ENCODE results near the gene CEACAM6.
"Not testable (repeated sequence)": the region's sequence is repeated elsewhere in the genome, so short reads cannot be mapped to it uniquely, and the experiment has no call there.

CEACAM6 gene

DNA sequence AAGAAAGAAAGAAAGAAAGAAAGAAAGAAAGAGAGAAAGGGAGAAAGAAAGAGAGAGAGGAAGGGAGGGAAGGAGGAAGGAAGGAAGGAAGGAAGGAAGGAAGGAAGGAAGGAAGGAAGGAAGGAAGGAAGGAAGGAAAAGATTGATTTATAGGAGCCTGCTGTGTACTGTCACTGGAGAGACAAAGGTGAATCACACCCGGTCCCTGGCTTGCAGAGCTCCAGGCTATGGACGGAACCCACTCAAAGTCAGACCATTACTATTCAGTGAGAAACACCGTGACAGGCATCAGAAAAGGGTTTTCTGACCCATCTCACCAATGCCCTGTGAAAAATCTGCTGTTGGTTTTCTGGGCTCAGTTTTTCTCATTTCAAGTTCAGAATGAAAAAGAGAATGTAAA lies 7.3 kb upstream of the CEACAM6 start:
- DNase-seq, result no peak

DNA sequence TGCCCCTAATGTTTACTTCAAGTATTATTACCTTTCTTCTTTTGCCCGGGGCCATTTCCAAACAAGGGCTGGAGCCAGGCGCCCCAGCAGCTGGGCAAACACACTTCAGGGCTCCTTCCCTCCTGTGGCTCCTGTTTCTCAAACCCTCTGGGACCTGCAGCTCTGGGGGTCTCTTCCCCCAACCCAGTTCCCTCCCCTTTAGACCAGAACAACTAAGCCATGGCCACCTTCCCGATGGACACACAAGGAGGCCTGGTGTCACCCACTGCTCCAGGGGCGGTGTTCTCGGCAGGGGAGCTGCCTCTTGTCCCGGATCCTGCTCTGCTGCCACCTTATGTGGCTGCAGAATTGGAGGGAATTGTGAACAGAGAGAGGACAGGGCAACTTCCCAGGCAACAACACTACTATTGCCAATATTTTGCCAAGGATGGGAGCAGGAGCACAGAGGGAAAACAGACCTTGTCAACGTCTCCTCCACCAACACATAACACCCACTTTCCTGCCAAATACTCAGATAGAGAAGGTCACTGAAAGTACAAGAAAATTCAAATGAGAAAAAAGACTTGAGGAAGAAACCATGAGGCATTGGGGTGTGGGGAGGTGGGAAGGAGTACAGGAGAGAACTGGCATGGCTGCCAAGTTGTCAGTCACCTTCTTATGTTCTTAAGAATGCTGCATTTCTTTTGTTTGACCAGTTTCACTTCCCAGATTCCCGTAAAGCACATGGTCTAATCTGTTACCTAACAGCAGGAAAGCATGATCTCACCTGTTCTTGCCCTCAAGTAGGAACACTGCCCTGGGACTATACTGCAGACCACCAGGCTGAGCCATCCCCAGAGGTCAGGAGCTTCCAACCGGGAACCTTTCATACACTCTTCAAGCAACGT lies 4.8 kb upstream of the CEACAM6 start:
- not testable (repeated sequence) for DNase-seq

DNA sequence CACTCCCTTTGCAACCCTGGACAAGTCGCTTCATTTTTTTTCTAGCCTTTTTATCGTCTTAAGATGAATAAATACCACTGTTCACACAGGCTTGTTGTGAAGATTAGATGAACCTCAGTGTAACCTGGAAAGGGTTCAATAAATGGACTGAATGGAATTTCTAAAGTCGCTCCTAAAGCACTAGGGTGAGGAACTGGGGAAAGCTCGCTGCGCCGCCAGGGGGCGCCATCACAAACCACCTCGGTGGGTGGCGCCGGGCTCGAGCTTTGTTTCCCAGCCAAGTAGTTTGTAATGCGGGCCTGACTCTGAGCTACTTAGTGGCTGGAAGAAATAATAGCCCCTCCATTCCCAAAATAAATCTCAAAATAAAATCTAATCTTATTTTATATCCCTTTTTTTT lies 2.2 kb upstream of the CEACAM6 start:
- peak; percentile 53 for DNase-seq

DNA sequence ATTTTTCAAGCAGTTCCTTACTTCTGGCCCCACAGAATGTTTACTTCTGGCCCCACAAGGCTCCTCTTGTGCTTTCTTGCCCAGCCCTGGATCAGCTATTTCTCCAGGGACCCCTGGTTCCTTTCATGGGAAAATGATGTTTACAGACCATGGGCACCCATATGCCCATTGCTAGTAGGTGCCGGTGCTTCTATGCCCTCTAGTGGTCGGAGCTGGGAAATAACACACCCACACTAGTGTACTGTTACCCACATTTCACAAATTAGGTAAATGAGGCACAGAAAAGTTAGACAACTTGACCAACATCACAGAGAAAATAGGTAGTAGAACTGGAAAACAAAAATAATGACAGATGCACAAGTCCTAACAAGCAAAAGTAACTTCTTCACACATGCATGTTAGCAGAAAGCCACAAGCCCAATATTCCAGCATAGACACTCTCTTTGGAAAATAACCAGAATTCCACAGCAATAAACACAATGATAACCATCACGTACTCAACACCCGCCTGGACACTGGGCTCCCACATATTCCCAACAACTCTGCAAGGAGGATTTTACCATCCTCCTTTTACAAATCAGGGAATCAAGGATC lies 1.3 kb upstream of the CEACAM6 start:
- DNase-seq, result peak; percentile 27

DNA sequence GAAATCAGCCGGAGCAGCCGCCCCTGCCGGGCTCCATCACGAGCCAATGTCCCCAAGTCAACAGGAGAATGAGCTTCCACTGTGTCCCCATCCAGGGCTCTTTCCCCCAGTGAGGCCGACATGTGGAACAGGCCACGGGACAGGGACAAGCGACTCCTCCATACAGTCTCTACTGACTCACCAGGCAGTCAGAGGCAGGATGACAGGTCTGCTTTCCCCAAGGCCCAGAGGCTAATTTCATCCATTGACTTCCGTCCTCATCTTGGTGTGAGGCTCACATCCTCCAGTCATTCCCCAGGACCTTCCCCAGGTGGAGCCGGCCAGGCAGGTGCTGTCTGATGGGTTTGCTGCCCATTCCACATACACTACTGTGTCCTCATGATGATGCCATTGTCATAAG lies 3.5 kb downstream of the CEACAM6 start:
- no peak for DNase-seq

DNA sequence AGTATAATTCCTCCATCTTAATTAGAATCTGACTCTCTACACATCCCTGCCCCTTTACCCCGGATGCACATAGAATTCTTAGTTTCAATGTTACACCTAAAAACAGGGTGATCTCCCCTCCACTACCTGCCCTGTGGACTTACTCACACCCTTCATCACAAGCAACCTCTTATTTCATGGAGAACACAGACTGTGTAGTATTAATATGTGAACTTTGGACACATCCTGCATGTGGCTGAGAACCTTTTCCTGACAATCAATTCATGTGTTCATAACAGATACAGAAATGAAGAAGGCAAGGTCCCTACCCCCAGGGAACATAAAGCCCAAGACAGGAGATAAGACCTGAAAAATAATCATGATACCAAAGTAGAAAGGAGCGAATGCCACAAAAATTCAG lies 11.8 kb downstream of the CEACAM6 start:
- DNase-seq, result no peak

DNA sequence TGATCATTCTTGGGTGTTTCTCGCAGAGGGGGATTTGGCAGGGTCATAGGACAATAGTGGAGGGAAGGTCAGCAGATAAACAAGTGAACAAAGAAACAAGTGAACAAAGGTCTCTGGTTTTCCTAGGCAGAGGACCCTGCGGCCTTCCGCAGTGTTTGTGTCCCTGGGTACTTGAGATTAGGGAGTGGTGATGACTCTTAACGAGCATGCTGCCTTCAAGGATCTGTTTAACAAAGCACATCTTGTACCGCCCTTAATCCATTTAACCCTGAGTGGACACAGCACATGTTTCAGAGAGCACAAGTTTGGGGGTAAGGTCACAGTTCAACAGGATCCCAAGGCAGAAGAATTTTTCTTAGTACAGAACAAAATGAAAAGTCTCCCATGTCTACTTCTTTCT lies 12.8 kb downstream of the CEACAM6 start:
- DNase-seq, result not testable (repeated sequence)

DNA sequence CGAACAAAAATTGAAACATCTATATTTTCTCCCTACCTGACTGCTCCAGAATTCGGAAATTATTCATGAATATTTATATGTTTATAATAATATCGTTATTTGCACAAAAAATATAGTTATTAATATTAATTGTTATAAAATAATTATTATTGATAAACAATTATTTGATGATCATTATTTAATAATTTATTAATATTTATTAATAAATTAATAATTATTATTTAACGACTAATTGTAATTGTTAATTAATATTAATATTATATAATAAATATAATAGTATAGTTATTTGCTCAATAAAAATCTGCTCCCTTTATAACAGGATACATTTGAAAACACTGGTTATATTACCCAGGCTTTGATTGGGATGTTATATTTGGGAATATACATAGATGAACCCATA lies 14.3 kb downstream of the CEACAM6 start:
- DNase-seq, result no peak

DNA sequence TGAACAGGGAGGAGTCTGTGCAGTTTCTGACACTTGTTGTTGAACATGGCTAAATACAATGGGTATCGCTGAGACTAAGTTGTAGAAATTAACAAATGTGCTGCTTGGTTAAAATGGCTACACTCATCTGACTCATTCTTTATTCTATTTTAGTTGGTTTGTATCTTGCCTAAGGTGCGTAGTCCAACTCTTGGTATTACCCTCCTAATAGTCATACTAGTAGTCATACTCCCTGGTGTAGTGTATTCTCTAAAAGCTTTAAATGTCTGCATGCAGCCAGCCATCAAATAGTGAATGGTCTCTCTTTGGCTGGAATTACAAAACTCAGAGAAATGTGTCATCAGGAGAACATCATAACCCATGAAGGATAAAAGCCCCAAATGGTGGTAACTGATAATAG lies 16.1 kb downstream of the CEACAM6 start:
- DNase-seq, result no peak

DNA sequence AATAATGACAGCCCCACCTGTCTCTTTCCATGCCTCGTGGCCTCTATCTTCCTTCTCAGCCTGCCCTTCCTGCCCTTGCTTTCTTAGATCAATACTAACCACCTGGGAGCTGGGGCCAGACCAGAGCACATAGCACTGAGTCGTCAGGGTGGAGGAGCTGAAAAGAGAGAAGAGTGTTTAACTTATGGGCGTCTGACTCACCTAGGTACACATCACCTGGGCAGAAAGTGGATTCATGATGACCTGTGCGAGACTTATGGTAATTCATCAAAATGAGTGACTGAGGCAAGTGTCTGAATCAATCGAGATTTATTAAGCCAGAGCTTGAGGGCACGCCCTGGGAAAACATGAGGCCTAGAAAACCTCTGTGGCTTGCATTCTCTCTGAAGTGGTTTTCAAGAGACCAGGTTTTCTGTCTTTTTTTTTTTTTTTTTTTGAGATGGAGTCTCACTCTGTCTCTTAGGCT lies 19.2 kb downstream of the CEACAM6 start:
- no peak for DNase-seq

DNA sequence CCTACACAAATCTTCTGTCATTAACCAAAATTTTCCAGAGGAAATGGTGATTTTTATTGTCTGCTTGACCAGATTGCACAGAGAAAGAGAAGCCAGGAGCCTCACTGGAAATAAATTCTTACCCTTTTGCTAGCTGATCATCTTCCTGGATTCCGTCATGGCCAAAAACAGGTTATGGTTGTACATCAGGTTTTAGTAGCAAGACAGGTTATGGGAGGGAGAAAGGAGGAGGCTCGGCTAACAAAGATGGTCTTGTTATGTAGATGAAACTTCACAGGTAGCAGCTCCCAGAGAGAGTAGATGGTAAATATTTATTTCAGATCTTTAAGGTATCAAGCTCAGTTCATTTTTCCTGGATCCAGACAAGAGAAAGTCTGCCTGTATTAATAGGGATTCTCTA lies 21.4 kb downstream of the CEACAM6 start:
- no peak for DNase-seq

DNA sequence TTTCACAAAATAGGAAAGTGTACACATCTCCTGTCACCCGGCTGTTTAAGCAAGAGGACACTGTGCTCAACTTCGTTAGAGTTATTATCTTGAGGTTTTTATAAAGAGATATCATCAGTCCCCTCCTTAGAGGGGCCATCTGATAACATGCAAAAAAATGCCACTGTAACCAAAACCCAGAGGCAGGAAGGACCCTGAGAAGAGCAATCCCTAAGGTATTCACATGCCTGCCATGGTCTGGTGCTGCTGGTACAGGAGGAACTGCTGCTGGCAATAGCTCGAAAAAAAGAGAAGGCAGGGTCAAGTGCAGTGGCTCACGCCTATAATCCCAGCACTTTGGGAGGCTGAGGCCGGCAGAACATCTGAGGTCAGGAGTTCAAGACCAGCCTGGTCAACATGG lies 28.3 kb downstream of the CEACAM6 start:
- DNase-seq, result peak; percentile 23

DNA sequence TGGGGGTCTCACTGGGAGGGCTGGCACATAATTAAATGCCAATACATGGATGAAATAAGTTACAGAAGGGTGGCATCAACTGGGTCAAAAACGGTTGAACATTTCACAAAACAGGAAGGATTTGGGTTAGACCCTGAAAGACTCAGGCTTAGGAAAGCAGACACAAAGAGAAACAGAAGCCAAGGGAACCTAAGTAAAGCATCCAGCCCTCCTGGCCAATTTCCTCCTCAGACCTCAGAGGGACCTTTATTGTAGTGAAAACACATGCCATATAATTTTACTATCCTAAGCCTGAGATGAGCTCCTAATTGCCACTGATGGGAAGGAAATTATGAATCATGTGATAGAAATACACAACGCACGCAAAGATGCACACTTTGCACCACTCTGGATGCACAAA lies 29.0 kb downstream of the CEACAM6 start:
- peak; percentile 61 for DNase-seq

DNA sequence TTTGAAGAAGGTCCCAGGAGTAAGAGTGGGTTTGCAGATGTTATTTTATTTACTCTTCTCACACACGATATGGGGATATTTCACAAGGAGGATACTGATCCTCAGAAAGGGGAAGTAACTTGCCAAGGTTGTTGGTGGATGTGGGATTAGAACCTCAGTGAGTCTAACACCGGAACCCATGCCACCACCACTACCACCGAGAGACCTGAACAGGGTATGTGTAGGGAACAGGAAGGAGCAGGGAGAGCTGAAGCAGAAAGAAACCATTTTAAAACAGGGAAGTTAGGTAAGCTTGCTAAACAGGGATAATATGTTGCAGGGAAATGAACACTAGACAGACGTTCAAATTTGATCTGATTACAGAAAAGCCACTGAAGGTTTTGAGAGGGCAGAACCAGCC lies 29.4 kb downstream of the CEACAM6 start:
- DNase-seq, result peak; percentile 88

DNA sequence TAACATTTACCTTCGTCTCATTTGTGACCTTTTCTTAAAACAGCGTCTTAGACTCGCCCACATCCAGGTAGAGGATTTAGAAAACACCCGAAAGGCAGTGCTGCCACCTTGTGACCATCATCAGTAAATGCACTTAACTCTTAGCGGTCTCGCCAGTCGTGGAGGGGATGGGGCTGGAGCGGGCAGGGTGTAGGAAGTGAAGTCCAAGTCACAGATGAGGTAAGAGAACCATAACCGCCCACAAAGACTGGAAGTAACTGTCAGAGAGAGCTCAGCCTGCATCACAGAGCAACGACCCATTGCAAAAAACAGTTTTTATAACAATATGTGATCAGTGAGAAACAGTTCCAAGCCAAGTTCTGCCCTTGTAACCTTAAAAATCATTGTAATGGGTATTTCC lies 30.3 kb downstream of the CEACAM6 start:
- peak; percentile 91 for DNase-seq

DNA sequence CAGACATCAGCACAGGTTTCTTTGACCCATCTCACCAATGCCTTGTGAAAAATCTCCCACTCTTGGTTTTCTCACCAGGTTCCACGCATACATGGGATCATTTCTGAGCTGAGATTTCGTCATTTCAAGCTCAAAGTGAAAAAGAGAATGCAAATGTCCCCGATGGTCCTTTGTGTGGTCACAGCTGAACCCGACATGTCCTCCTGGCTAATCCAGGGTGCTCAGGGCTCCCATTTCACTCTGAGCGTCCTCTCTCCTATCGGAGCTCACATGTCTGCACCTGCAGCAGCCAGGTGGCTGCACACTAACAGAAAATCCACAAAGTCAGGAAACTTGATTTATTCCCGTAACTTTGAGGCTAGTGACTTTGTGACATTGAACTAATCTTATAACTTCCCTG lies 31.7 kb downstream of the CEACAM6 start:
- no peak for DNase-seq

DNA sequence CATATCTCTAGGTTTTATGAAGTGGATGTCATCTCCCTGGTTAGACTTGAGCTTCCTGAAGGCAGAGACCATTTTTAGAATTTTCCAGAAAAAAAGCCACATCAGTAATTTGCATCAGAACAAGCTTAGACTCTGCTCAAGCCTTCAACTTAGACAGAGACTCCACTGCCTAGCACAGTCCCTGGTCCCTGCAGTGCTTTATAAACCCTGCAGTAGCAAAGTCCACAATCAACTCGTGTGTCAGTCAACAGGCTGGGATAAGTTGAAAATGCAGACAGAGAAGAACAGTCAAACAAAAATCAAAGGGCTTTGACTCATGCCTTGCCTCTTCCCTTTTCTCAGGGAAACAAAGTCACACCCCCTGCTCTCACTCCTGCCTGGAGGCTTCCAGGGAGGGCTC lies 33.2 kb downstream of the CEACAM6 start:
- not testable (repeated sequence) for DNase-seq

DNA sequence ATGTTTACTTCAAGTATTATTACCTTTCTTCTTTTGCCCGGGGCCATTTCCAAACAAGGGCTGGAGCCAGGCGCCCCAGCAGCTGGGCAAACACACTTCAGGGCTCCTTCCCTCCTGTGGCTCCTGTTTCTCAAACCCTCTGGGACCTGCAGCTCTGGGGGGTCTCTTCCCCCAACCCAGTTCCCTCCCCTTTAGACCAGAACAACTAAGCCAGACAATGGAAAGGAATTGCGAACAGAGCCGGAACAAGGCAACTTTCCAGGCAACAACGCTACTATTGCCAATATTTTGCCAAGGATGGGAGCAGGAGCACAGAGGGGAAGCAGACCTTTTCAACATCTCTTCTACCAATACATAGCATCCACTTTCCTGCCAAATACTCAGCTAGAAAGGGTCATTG lies 33.7 kb downstream of the CEACAM6 start:
- DNase-seq, result not testable (repeated sequence)

DNA sequence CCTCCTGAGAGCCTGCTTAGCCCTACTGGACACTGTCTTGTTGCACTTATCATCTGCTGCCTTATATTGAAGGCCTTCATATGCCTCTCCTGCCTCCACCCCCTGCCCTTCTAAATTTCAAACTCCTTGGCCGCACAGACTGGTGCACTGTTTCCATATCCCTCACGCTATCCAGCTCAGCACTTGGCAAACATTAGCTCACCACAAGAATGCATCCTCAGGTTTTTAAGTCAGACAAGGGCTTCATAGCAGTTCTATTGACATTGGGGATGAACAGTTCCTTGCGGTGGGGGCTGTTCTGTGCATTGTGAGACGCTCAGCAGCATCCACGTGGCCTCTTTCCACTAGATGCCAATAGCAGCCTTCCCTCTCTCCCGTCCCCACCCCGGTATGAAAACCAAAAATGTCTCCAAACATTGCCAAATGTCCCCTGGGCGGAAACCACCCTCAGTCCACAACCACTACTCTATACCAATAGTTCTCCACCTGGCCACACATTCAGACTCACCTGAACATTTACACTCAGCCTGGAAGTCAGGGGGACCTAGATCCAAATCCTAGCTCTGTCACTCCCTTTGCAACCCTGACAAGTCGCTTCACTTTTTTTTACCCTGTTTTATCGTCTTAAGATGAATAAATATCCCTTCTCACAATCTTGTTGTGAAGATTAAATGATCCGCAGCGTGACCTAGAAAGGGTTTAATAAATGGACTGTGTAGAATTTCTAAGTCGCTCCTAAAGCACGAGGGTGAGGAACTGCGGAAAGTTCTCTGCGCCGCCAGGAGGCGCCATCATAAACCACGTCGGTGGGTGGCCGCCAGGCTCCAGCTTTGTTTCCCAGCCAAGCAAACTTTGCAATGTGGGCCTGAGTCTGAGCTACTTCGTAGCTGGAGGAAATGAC lies 37.4 kb downstream of the CEACAM6 start:
- DNase-seq, result peak; percentile 64

DNA sequence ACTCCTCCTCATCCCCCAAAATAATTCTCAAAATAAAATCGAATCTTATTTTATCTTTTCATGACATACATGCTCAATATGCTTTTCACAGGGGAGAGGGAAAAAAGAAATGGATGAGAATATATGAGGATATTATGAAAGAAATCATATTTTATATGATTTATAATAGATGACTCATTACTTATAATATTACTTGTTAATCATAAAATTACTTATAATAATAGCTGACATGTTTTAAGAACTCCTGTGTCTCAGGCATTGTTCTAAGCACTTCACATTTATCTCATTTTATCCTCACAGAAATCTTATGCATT lies 38.0 kb downstream of the CEACAM6 start:
- DNase-seq, result no peak

DNA sequence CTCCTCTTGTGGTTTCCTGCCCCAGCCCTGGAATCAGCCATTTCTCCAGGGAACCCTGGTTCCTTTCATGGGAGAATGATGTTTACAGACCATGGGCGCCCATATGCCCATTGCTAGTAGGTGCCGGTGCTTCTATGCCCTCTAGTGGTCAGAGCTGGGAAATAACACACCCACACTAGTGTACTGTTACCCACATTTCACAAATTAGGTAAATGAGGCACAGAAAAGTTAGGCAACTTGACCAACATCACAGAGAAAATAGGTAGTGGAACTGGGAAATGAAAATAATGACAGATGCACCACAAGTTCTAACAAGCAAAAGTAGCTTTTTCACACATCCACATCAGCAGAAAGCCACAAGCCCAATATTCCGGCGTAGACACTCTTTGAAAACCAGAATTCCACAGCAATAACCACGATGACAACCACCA lies 39.7 kb downstream of the CEACAM6 start:
- peak; percentile 35 for DNase-seq

DNA sequence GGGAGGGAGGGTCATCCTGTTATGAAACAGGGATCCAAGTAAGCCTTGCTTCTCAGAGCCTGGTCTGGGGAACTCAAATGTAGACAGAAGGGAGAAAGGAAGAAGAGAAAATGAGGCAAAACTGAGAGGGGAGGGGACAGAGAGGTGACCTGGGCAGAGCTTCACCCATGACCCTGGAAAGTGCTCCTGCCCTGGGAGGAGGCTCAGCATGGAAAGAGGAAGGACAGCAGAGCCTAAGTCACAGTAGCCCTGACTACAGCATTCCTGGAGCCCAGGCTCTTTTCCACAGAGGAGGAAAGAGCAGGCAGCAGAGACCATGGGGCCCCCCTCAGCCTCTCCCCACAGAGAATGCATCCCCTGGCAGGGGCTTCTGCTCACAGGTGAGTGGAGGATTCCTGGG lies 41.0 kb downstream of the CEACAM6 start, which contains the start of gene CEACAM3:
TSS of gene CEACAM3 (plus strand) at position 226 of the 400 bp plus-strand sequence. CDS start at position 317, 91 bp downstream.
- DNase-seq, result no peak

DNA sequence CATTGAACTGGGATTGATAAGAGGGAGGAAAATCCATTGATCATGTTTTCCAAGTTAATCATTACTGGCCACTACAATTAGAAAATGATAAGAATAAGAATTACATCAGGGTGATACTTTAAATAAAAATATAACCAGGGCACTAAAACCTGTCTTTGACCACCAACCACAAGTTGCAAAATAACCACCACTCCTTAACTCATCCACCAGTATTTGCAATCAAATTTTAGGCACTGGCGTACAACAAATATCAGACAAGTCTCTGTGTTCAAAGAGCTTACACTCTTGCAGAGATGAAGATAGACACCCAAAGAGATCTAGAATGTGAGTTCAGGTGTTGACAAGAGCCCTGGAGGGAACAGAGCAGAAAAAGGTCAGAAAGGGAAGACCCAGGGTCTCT lies 41.6 kb downstream of the CEACAM6 start:
- no peak for DNase-seq
